Activated T-cell treated with anti-CD3 and anti-CD28 coated beads, Interleukin-2, amount 50 U/mL, for 72 hours (primary cell): ENCODE data around the gene TRIM22. TPM values are rescaled to one million over a fixed set of nuclear protein-coding genes. Genes with fewer than 3 reads are reported as not detected.
"Not testable (repeated sequence)": the region's sequence is repeated elsewhere in the genome, so short reads cannot be mapped to it uniquely, and the experiment has no call there.

Source experiments
- ATAC-seq, 2 donors: fragments of 150-1000 bp; cut with Tn5 transposase; replicated peaks in 1 of 2; 2 replicates each; pipeline ENCODE4 v1.10.0; 2021; ENCODE audit warnings: moderate library complexity in 2 of 2, mild to moderate bottlenecking in 1 of 2
- DNase-seq, 2 donors: peaks; one replicate each; pipeline ENCODE4 v3.0.0; 2021 to 2022; ENCODE audit warnings: mixed read lengths in 1 of 2
- H3K27ac Mint-ChIP-seq: one replicate; pipeline ENCODE4 v1.8.0; 2022; ENCODE audit warnings: mild to moderate bottlenecking, moderate library complexity, mixed read lengths
- H3K27me3 Mint-ChIP-seq: one replicate; pipeline ENCODE4 v1.8.0; 2022; ENCODE audit warnings: low read depth, mixed read lengths
- H3K36me3 Mint-ChIP-seq, 2 donors: one replicate each; pipeline ENCODE4 v1.8.0; 2022; ENCODE audit warnings: mixed read lengths in 2 of 2, mild to moderate bottlenecking in 1 of 2; ENCODE audit not compliant: insufficient read depth in 2 of 2
- H3K4me1 Mint-ChIP-seq: one replicate; pipeline ENCODE4 v1.8.0; 2022; ENCODE audit warnings: low read depth, mixed read lengths
- H3K4me3 Mint-ChIP-seq, 2 donors: one replicate each; pipeline ENCODE4 v1.8.0; 2022; ENCODE audit warnings: mild to moderate bottlenecking in 2 of 2, mixed read lengths in 2 of 2, moderate library complexity in 2 of 2
- H3K9me3 Mint-ChIP-seq, 2 donors: one replicate each; pipeline ENCODE4 v1.8.0; 2022; ENCODE audit warnings: mixed read lengths in 2 of 2
- total RNA-seq, 2 donors: library from RNA; stranded (reverse); gene quantifications; one replicate each; pipeline ENCODE4 v1.2.3, GENCODE V29; 2022

Gene TRIM22, protein sequence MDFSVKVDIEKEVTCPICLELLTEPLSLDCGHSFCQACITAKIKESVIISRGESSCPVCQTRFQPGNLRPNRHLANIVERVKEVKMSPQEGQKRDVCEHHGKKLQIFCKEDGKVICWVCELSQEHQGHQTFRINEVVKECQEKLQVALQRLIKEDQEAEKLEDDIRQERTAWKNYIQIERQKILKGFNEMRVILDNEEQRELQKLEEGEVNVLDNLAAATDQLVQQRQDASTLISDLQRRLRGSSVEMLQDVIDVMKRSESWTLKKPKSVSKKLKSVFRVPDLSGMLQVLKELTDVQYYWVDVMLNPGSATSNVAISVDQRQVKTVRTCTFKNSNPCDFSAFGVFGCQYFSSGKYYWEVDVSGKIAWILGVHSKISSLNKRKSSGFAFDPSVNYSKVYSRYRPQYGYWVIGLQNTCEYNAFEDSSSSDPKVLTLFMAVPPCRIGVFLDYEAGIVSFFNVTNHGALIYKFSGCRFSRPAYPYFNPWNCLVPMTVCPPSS
- 100 to 1,000 TPM; 159 to 180 TPM for total RNA-seq

DNA sequence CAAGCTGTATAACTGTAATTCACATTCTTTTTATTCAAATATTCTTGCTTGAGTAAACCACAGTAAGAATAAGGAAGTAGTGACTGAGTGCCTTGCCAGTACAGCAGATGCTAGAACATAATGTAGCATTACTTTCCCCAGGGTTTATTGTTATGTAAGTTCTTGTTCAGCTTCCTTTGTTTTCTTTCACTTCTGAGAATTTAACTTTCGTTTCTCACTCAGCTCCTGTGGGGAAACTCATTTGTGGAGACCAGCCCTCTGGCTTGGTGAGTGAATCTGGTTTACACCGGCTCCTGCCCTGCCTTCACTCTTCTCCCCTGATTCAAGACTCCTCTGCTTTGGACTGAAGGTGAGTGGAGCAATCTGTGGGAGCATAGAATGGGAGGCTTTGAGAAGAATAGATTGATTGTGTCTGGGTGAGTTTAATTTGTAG is at the start of gene TRIM22:
Gene TRIM22, plus strand, starts transcription at position 240 of the 433 bp plus-strand sequence. CDS start 6,443 bp downstream, outside the sequence.
- Mint-ChIP-seq H3K9me3 (no peaks in the 10 kb centered on the region), H3K27me3 (no peaks in the 10 kb centered on the region), H3K27ac (peak within 1 kb of the TSS; percentile 88), H3K4me3 (peak within 1 kb of the TSS; percentile 91 to 96), H3K4me1 (peaks cover 58% of the 10 kb centered on the region), H3K36me3 (peaks cover 9 to 22% of the 10 kb centered on the region in 2 donors)
- DNase-seq (peak; percentile 62 to 65), ATAC-seq (peak; percentile 67 to 72)

DNA sequence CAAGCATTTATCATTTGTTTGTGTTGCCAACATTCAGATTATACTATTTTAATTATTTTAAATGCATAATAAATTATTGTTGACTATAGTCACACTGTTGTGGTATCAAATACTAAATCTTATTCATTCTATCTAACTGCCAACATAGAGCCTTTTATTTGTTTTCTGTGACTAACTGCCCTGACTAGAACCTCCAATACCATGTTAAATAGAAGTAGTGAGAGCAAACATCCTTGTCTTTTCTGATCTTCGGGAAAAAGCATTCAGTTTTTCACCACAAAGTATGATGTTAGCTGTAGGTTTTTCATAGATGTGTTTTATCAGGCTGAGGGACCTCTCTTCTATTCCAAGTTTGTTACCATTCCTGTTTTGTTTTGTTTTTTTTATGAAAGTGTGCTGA is 49.6 kb upstream of the TRIM22 start:
- peaks cover 2 to 4% of the 10 kb centered on the region in 2 donors for H3K36me3 Mint-ChIP-seq
- H3K4me3 Mint-ChIP-seq: no peak overlapping the region
- no peaks in the 10 kb centered on the region for H3K27me3 Mint-ChIP-seq
- H3K27ac Mint-ChIP-seq: no peak overlapping the region
- no peak for DNase-seq
- no peaks in the 10 kb centered on the region for H3K9me3 Mint-ChIP-seq
- ATAC-seq: no peak
- peaks cover 11% of the 10 kb centered on the region for H3K4me1 Mint-ChIP-seq

DNA sequence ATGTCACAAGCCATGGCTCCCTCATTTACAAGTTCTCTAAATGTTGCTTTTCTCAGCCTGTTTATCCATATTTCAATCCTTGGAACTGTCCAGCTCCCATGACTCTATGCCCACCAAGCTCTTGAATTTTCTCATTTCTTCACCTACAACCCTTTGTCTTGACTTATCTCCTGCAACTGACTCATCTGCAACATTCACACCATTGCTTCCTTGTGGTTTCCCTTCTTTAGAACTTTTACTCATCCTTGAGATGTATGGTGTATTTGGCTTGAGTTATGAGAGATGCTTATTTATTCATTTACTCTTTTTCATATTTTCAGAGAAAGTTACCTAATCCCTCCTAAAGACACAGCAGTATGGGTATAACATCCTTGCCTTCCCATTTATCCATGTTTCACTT is 46.0 kb upstream of the TRIM22 start:
- Mint-ChIP-seq H3K36me3 (peaks cover 0 to 4% of the 10 kb centered on the region in 2 donors), H3K4me3 (no peak overlapping the region), H3K27me3 (no peaks in the 10 kb centered on the region), H3K4me1 (peaks cover 11% of the 10 kb centered on the region), H3K9me3 (no peaks in the 10 kb centered on the region), H3K27ac (no peak overlapping the region)
- no peak for DNase-seq
- ATAC-seq: peak; percentile 77 to 89

DNA sequence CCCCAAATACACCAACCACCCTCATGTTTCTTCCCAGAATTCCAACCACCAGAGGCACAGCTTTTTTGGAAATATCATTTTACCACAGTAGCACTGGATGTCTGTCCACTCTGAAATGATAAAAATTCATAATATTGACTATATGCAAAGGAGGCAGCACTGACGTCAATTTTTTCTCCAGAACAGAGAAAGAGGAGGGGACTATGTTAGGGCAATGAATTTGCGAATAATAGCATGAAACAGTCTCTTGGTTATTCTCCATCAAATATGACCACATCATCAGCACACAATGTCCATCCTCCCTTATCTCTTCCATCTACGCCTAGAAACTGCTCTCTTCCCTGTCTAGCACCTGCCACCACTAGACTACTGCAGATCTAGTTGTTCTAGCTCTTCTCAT is 43.5 kb upstream of the TRIM22 start:
- H3K27me3 Mint-ChIP-seq: no peaks in the 10 kb centered on the region
- H3K9me3 Mint-ChIP-seq: no peaks in the 10 kb centered on the region
- DNase-seq (no peak), ATAC-seq (no peak)
- H3K4me3 Mint-ChIP-seq: no peak overlapping the region
- peaks cover 11% of the 10 kb centered on the region for H3K4me1 Mint-ChIP-seq
- H3K36me3 Mint-ChIP-seq: peaks cover 0 to 3% of the 10 kb centered on the region in 2 donors
- no peak overlapping the region for H3K27ac Mint-ChIP-seq

DNA sequence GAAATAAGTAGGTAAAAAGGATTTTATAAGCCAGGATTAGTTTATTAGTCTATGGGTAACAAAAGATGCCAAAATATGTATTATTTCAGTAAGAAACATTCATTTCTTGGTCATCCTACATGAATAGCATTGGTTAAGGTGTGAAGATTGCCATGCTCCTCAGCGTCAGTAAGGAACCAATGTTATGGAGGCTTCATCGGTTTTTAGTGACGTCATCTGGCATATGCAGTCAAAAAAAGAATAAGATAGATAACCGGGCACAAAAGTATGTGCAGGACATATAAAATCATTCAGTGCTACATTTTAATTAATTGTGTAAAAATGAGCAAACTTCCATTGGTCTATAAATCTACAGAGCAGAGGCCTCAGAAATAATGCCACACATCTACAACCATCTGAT is 34.1 kb upstream of the TRIM22 start:
- H3K4me3 Mint-ChIP-seq: no peak overlapping the region

DNA sequence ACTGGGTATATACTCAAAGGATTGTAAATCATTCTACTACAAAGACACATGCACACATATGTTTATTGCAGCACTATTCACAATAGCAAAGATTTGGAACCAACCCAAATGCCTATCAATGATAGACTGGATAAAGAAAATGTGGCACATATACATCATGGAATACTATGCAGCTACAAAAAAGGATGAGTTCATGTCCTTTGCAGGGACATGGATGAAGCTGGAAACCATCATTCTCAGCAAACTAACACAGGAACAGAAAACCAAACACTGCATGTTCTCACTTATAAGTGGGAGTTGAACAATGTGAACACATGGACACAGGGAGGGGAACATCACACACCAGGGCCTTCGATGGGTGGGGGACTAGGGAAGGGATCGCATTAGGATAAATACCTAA is 32.6 kb upstream of the TRIM22 start:
- not testable (repeated sequence) for H3K4me1 Mint-ChIP-seq, H3K4me3 Mint-ChIP-seq, H3K9me3 Mint-ChIP-seq, H3K27ac Mint-ChIP-seq, DNase-seq, H3K27me3 Mint-ChIP-seq, ATAC-seq
- H3K36me3 Mint-ChIP-seq: peaks cover 3 to 14% of the 10 kb centered on the region in 2 donors

More for the DNA sequence above, 34.1 kb upstream of the TRIM22 start:
- no peak for ATAC-seq
- H3K4me1 Mint-ChIP-seq: no peaks in the 10 kb centered on the region
- H3K27me3 Mint-ChIP-seq: no peaks in the 10 kb centered on the region
- H3K9me3 Mint-ChIP-seq: peaks cover 0 to 3% of the 10 kb centered on the region in 2 donors
- peaks cover 3 to 14% of the 10 kb centered on the region in 2 donors for H3K36me3 Mint-ChIP-seq
- no peak for DNase-seq
- no peak overlapping the region for H3K27ac Mint-ChIP-seq

DNA sequence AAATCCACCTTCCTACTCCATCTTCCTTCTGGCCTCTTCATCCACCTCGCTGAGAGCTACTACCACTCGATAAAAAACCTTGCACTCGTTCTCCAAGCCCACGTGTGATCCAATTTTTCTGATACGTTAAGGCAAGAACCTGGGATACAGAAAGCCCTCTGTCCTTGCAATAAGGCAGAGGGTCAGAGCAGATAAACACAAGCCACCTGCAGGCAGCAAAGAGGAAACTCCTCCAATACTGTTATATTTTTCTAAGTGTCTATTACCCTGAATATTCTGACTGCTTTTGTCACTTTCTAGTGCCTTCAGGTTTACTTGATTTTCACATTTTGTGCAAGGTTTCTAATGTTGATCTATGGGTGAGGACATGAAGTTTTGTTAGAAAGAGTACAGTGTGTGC is 31.3 kb upstream of the TRIM22 start:
- DNase-seq (no peak), ATAC-seq (no peak)
- Mint-ChIP-seq H3K36me3 (peaks cover 2 to 9% of the 10 kb centered on the region in 2 donors), H3K4me3 (no peak overlapping the region), H3K27me3 (no peaks in the 10 kb centered on the region), H3K27ac (no peak overlapping the region), H3K9me3 (peaks cover 0 to 2% of the 10 kb centered on the region in 2 donors), H3K4me1 (no peaks in the 10 kb centered on the region)

DNA sequence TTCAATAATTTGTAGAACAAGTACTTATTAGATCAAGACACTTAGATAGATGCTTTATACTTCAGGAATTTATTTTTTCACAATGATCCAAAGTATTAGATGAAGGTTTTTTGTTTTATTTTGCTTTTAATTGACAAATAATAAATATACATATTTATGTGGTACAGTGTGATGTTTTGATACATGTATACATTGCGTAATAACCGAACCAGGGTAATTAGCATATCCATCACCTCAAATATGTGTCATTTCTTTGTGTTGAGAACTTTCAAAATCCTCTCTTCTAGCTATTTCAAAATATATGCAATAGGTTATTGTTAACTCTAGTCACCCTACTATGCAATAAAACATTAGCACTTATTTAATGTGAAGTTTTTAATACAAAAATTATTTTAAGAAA is 26.1 kb upstream of the TRIM22 start:
- DNase-seq (no peak), ATAC-seq (no peak)
- H3K27me3 Mint-ChIP-seq: no peaks in the 10 kb centered on the region
- H3K9me3 Mint-ChIP-seq: no peaks in the 10 kb centered on the region
- no peak overlapping the region for H3K4me3 Mint-ChIP-seq
- H3K36me3 Mint-ChIP-seq: peaks cover 0 to 1% of the 10 kb centered on the region in 2 donors
- no peaks in the 10 kb centered on the region for H3K4me1 Mint-ChIP-seq
- no peak overlapping the region for H3K27ac Mint-ChIP-seq

DNA sequence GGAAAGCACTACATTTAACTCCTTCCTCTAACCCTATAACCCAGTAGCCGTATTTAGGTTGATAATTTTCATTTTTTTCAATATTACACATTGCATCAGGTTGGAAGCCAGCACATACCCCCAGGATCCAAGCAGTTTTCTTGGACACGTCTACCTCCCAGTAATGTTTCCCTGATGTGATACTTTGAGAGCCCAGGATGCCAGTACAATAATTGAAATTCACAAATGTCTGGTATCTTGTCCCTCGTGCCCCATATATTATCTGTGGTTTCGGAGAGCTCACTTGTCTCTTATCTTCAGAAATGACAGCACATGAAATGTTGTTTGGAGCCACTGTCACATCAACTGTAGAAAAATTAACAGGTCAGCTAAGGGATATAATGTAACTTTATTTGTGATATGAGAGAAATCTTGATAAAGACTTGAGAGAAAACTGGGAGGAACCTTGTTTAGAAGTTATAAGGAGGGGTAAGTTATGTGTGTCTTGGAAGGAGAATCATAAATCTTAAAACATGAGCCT is 24.5 kb upstream of the TRIM22 start:
- Mint-ChIP-seq H3K27ac (no peak overlapping the region), H3K4me3 (no peak overlapping the region), H3K27me3 (no peaks in the 10 kb centered on the region), H3K36me3 (peaks cover 1 to 3% of the 10 kb centered on the region in 2 donors), H3K4me1 (no peaks in the 10 kb centered on the region), H3K9me3 (no peaks in the 10 kb centered on the region)
- DNase-seq (no peak), ATAC-seq (no peak)

DNA sequence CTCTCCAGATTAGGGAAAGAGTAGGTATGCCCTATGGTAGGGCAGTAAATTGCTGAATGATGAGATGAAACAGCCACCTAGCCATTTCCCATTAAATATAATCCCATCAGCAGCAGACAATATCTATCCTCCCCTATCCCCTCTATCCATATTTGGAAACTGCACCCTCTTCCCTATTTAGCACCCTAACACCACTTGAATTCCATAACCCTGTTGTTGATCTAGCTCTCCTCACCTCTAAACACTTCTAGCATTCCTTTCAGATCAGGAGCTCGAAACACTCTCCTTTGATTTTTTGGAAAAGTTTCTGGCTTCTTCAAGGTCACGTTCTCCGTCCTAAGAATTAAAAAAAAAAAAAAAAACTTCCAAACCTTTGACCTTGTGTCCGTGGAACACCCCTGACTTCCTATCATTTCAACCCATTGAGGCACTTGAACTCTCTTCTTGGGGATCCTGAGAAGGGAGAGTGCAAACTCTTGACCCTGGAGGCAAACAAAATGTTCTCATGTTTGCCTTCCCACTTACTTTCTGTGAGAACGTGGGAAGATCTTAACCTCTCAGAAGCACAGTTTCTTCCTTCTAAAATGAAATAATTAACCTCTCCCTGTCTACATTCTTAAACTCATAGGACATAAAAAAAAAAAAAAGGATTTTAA is 23.7 kb upstream of the TRIM22 start:
- no peaks in the 10 kb centered on the region for H3K27me3 Mint-ChIP-seq
- H3K4me1 Mint-ChIP-seq: no peaks in the 10 kb centered on the region
- H3K9me3 Mint-ChIP-seq: no peaks in the 10 kb centered on the region
- peak overlapping the region; percentile 5 for H3K27ac Mint-ChIP-seq
- peaks cover 1 to 3% of the 10 kb centered on the region in 2 donors for H3K36me3 Mint-ChIP-seq
- no peak for ATAC-seq
- DNase-seq: no peak
- no peak overlapping the region for H3K4me3 Mint-ChIP-seq

DNA sequence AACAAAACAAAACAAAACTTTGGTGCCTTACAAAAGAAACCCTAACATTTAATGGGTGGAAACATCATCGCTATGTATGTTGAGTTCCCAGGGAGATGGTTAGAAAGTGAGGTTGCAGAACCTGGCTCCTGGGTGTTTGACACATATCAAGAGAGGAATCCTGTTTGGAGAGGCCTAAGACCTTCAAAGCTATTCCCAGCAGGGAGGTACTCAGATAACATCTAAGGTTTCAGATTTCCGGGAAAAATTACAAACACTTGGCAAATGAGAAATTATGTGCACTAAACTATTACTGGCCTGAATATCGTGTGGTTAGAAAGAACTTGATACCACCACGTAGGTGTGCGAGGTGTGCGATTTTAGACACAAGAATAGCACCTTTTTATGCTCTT is 23.2 kb upstream of the TRIM22 start:
- DNase-seq (no peak), ATAC-seq (no peak)
- no peaks in the 10 kb centered on the region for H3K27me3 Mint-ChIP-seq
- H3K36me3 Mint-ChIP-seq: peaks cover 1 to 3% of the 10 kb centered on the region in 2 donors
- H3K27ac Mint-ChIP-seq: no peak overlapping the region
- no peak overlapping the region for H3K4me3 Mint-ChIP-seq
- no peaks in the 10 kb centered on the region for H3K4me1 Mint-ChIP-seq
- no peaks in the 10 kb centered on the region for H3K9me3 Mint-ChIP-seq

DNA sequence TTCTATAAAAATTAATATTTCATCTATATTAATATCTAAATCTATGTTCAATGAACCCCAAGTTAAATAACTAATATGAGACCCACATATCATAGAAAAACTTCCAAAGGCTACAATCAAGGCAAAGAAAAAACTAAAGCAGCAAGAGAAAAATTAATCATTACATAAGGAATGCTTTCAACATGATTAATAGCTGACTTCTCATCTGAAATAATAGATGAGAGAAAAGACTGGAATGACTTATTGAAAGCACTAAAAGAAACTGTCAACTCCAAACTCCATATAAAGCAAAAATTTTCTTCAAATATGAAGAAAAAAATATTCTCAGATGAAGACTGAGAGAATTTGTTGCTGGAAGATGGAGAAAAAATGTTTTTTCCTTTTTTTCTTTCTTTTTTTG is 17.8 kb upstream of the TRIM22 start:
- DNase-seq (no peak), ATAC-seq (no peak)
- Mint-ChIP-seq H3K4me3 (no peak overlapping the region), H3K4me1 (peaks cover 6% of the 10 kb centered on the region), H3K27me3 (no peaks in the 10 kb centered on the region), H3K27ac (no peak overlapping the region), H3K36me3 (peaks cover 10% of the 10 kb centered on the region in 2 donors), H3K9me3 (peaks cover 0 to 3% of the 10 kb centered on the region in 2 donors)

DNA sequence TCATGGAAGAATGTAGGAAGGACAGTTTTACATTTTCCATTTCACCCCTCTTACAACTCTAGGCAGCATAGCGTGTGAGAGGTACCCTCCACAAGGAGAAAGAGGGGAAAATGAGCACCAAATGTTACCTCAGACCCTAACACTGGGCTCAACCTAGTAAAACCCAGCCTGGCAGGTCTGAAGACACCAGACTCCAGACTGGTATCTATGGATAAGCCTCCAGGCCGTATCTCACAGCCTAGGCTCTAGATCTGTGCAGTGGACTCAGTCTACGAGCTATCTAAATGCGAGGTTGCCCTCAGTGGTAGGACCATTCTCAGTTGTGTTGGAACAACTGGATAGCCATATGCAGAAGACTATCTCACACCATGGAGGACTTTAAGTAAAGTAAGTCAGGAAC is 15.2 kb upstream of the TRIM22 start:
- no peak for ATAC-seq
- Mint-ChIP-seq H3K27me3 (no peaks in the 10 kb centered on the region), H3K4me3 (no peak overlapping the region), H3K36me3 (peaks cover 8 to 10% of the 10 kb centered on the region in 2 donors), H3K27ac (no peak overlapping the region), H3K9me3 (peaks cover 0 to 3% of the 10 kb centered on the region in 2 donors), H3K4me1 (peaks cover 11% of the 10 kb centered on the region)
- DNase-seq: no peak
